ENCODE data around the gene MDH2. TPM values are rescaled to one million over a fixed set of nuclear protein-coding genes. Genes with fewer than 3 reads are reported as not detected.
"Not testable (repeated sequence)": the region's sequence is repeated elsewhere in the genome, so short reads cannot be mapped to it uniquely, and the experiment has no call there.

MDH2 gene
- total RNA-seq, 4 donors from 2014 or later: 70.8 to 119 (median 95.2) TPM

- WGBS, 2 donors: 93 to 94% methylated on average over 13 of the region's 13 CpGs
- Histone ChIP-seq H3K27ac (no peak overlapping the region), H3K4me3 (replicated peaks in 1 of 3) (no peak overlapping the region), H3K9me3 (no peaks in the 10 kb centered on the region), H3K4me1 (peaks cover 0 to 8% of the 10 kb centered on the region in 2 donors), H3K36me3 (no peaks in the 10 kb centered on the region), H3K27me3 (no peaks in the 10 kb centered on the region)
- no peak for DNase-seq
- intact Hi-C loops (cut with DNase I): no loop called here
- TF ChIP-seq POLR2A (IDR thresholded peaks at IDR 0.05): no peak
Measured at GRCh38 chr7:76016191-76016947, 31.5 kb upstream of the MDH2 start.

DNA sequence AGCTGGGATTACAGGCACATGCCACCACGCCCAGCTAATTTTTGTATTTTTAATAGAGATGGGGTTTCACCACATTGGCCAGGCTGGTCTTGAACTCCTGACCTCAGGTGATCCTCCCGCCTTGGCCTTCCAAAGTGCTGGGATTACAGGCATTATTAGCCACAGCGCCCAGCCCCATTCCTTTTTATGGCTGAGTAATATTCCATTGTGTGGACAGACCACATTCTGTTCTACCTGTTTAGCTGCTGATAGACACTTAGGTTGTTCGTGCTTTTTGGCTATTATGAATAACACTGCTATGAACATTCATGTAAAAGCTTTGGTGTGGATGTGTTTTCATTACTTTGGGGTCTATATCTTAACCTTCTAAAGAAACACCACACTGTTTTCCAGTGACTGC, 29.4 kb upstream of the MDH2 start:
- WGBS, 2 donors: 99% methylated on average over 4 of the region's 4 CpGs
- intact Hi-C loops (cut with DNase I); H3K27ac ChIP-seq; H3K9me3 ChIP-seq; H3K4me3 ChIP-seq (replicated peaks in 1 of 3); DNase-seq; H3K4me1 ChIP-seq; H3K36me3 ChIP-seq; H3K27me3 ChIP-seq: not testable (repeated sequence)

DNA sequence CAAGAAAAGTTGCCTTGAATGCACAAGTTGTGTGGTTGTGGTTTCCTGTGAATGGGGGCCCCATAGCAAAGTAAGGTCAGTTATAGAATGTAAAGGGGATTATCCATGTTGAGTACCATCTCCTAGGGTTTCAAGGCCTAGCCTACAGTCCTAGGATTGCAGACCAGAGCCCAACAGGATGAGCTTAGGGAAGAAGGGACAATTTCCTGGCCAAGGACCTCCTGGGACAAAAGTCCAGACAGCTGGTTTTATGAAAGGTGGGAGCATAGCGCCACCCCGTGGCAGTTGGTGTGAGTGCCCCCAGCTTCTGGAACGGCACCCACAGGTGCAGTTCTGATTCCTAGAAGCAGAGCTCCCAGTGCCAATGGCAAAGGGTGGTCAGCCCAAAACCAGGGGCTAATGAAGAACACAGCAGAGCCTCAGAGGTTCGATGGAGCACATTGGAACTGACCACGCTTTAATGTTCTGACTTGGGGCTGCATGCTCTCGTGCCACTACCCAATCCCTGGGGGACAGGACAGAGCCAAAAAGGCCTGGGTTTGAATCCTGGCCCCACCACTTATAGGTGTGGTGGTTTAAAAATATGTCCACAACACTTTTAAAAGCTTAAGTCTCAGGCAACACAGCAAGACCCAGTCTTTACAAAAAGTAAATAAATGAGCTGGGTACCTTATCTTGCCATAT, 27.7 kb upstream of the MDH2 start:
- 45 to 46% methylated on average over 6 of the region's 6 CpGs for WGBS, 2 donors
- Histone ChIP-seq H3K9me3 (no peaks in the 10 kb centered on the region), H3K4me1 (no peaks in the 10 kb centered on the region), H3K27me3 (no peaks in the 10 kb centered on the region), H3K4me3 (replicated peaks in 1 of 3) (no peak overlapping the region), H3K27ac (no peak overlapping the region), H3K36me3 (no peaks in the 10 kb centered on the region)
- intact Hi-C loops (cut with DNase I): loop anchor here (2.0 kb wide), 1 partner anchor 153 kb away; no protein-coding TSS in a partner anchor
- DNase-seq: peak; percentile 77 to 83
- TF ChIP-seq POLR2A (IDR thresholded peaks at IDR 0.05): no peak
- TF ChIP-seq, protein P1, sequence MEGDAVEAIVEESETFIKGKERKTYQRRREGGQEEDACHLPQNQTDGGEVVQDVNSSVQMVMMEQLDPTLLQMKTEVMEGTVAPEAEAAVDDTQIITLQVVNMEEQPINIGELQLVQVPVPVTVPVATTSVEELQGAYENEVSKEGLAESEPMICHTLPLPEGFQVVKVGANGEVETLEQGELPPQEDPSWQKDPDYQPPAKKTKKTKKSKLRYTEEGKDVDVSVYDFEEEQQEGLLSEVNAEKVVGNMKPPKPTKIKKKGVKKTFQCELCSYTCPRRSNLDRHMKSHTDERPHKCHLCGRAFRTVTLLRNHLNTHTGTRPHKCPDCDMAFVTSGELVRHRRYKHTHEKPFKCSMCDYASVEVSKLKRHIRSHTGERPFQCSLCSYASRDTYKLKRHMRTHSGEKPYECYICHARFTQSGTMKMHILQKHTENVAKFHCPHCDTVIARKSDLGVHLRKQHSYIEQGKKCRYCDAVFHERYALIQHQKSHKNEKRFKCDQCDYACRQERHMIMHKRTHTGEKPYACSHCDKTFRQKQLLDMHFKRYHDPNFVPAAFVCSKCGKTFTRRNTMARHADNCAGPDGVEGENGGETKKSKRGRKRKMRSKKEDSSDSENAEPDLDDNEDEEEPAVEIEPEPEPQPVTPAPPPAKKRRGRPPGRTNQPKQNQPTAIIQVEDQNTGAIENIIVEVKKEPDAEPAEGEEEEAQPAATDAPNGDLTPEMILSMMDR (IDR thresholded peaks at IDR 0.05): peak; percentile 81 to 91 (median 84)

DNA sequence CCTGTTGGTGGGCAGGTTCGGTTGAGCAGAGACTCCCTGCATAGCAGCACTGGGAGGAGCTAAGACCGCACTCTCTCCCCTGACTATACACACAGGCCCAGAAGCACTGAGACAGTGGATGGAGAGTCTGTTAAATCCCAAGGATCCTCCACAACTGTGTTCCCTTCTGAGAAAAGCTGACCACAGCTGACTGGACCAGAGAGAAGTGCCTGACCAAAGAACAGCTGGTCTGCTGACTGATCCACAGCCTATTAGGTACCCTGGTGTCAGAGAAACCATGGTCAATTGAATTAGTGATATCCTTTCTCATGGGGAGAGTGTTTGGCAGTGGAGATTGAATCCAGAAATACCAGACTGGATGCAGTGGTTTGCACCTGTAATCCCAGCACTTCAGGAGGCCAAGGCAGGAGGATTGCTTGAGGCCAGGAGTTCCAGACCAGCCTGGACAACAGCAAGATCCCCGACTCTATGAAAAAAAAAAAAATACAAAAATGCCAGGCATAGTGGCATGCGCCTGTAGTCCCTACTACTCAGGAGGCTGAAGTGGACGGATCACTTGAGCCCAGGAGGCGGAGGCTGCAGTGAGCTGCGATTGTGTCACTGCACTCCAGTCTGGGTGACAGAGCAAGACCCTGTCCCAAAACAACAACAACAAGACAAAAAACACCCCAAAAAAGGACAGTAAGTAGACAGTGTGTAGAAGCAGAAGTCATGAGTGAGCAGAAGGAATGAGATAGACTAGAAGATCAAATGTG, 25.7 kb upstream of the MDH2 start:
- peak in 1 of 2 donors; percentile 5 for DNase-seq
- WGBS, 2 donors: 79 to 85% methylated on average over 7 of the region's 7 CpGs

DNA sequence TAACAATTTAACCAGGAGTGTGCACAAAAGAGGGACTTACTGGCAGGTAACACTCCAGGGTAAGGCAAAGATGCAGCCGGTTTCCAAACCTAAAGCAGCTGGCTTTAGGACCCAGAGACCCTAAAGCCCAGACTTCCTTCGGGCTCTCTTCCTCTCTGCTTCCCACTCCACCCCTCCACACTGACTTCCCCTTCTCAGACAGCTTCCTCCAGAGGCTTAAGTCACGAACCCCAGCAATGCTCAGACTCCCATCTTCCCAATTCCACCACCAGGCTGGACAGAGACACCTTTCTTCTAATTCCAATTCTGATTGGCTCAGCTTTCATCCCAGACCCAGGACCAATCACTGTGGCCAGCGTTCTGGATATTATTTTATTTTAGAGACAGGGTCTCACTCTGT, 24.9 kb upstream of the MDH2 start:
- no peak for DNase-seq
- H3K9me3 ChIP-seq: no peaks in the 10 kb centered on the region
- peaks cover 0 to under 1% of the 10 kb centered on the region in 2 donors for H3K36me3 ChIP-seq
- intact Hi-C loops (cut with DNase I): no loop called here
- H3K27me3 ChIP-seq: no peaks in the 10 kb centered on the region
- 42 to 46% methylated on average over 4 of the region's 4 CpGs for WGBS, 2 donors
- H3K27ac ChIP-seq: no peak overlapping the region
- no peaks in the 10 kb centered on the region for H3K4me1 ChIP-seq
- H3K4me3 ChIP-seq (replicated peaks in 1 of 3): no peak overlapping the region
- TF ChIP-seq, protein P1 (IDR thresholded peaks at IDR 0.05): no peak
- TF ChIP-seq POLR2A (IDR thresholded peaks at IDR 0.05): no peak

More for the DNA sequence above, 25.7 kb upstream of the MDH2 start:
- intact Hi-C loops (cut with DNase I): no loop called here
- TF ChIP-seq, protein P1 (IDR thresholded peaks at IDR 0.05): no peak
- no peak for TF ChIP-seq POLR2A (IDR thresholded peaks at IDR 0.05)
- no peaks in the 10 kb centered on the region for H3K36me3 ChIP-seq
- H3K27me3 ChIP-seq: no peaks in the 10 kb centered on the region
- no peaks in the 10 kb centered on the region for H3K9me3 ChIP-seq
- no peaks in the 10 kb centered on the region for H3K4me1 ChIP-seq
- no peak overlapping the region for H3K27ac ChIP-seq
- H3K4me3 ChIP-seq (replicated peaks in 1 of 3): no peak overlapping the region

DNA sequence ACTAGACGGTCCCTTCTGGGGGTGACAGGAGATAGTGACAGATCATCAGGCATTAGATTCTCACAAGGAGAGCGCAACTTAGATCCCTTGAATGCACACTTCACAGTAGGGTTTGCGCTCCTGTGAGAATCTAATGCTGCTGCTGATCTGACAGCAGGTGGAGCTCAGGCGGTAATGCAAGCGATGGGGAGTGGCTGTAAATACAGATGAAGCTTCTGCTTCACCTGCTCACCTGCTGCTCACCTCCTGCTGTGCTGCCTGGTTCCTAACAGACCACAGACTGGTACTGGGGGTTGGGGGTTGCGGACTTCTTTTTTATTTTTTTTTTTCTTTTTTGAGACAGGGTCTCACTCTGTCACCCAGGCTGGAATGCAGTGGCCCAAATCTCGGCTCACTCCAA, 18.2 kb upstream of the MDH2 start:
- intact Hi-C loops (cut with DNase I); H3K36me3 ChIP-seq; H3K4me3 ChIP-seq (replicated peaks in 1 of 3); H3K27me3 ChIP-seq; DNase-seq; H3K27ac ChIP-seq; H3K9me3 ChIP-seq; H3K4me1 ChIP-seq: not testable (repeated sequence)
- 87 to 95% methylated on average over 7 of the region's 7 CpGs for WGBS, 2 donors
